Right lung (tissue), 5 donors: ENCODE measurements around the gene SIDT2. TPM values are rescaled to one million over a fixed set of nuclear protein-coding genes. Genes with fewer than 3 reads are reported as not detected.
"Not testable (repeated sequence)": the region's sequence is repeated elsewhere in the genome, so short reads cannot be mapped to it uniquely, and the experiment has no call there.

Experiments
- DNase-seq, 2 donors: peaks; one replicate each; pipeline ENCODE4 v3.0.0-alpha.2; 2013
- polyA plus RNA-seq, 5 donors: library from polyadenylated mRNA; unstranded; fragments of 120-200 nt; gene quantifications; one replicate each; pipeline versions ENCODE4 v1.2.1 to v1.2.3, GENCODE V29; 2013; ENCODE audit warnings: inconsistent platforms in 1 of 5, low replicate concordance in 1 of 5; ENCODE audit not compliant: insufficient read length in 5 of 5, insufficient read depth in 1 of 5

Gene SIDT2
- polyA plus RNA-seq, 5 donors: 22.5 to 36.4 (median 29.8) TPM

GRCh38 chr11:117171007-117171403 lies 7.5 kb upstream of the SIDT2 start:
- DNase-seq: no peak

GRCh38 chr11:117171404-117172061 lies 7.0 kb upstream of the SIDT2 start:
- DNase-seq: no peak

GRCh38 chr11:117172724-117173421 lies 5.7 kb upstream of the SIDT2 start:
- DNase-seq: no peak

- DNase-seq: no peak
Measured at GRCh38 chr11:117175104-117175503, 3.4 kb upstream of the SIDT2 start.

- DNase-seq: no peak
Measured at GRCh38 chr11:117175781-117176180, 2.8 kb upstream of the SIDT2 start.

GRCh38 chr11:117176186-117176585 lies 2.4 kb upstream of the SIDT2 start:
- DNase-seq: no peak

GRCh38 chr11:117177534-117178209 lies 871 bp upstream of the SIDT2 start:
- DNase-seq: no peak

- DNase-seq: peak in 1 of 2 donors; percentile 37
Measured at GRCh38 chr11:117179048-117179999, 781 bp downstream of the SIDT2 start.

- DNase-seq: no peak
Measured at GRCh38 chr11:117180020-117180419, 1.5 kb downstream of the SIDT2 start.

- DNase-seq: no peak
Measured at GRCh38 chr11:117180661-117181585, 2.4 kb downstream of the SIDT2 start.

- DNase-seq: no peak
Measured at GRCh38 chr11:117181586-117182550, 3.3 kb downstream of the SIDT2 start.

- no peak for DNase-seq
Measured at GRCh38 chr11:117182551-117182935, 4.0 kb downstream of the SIDT2 start.

- DNase-seq: not testable (repeated sequence)
Measured at GRCh38 chr11:117183178-117183577, 4.6 kb downstream of the SIDT2 start.

- no peak for DNase-seq
Measured at GRCh38 chr11:117183724-117184349, 5.3 kb downstream of the SIDT2 start.

GRCh38 chr11:117185736-117186430 lies 7.3 kb downstream of the SIDT2 start:
- DNase-seq: no peak

- DNase-seq: no peak
Measured at GRCh38 chr11:117186431-117186761, 7.9 kb downstream of the SIDT2 start.

GRCh38 chr11:117187007-117187406 lies 8.5 kb downstream of the SIDT2 start:
- no peak for DNase-seq

GRCh38 chr11:117187428-117187798 lies 8.9 kb downstream of the SIDT2 start:
- no peak for DNase-seq
